Testis (tissue), 3 donors: ENCODE data around the gene ARMCX4. TPM values are rescaled to one million over a fixed set of nuclear protein-coding genes. Genes with fewer than 3 reads are reported as not detected.
A peak's percentile ranks its signal among the peaks of the same experiment; 100 is the strongest.

ENCODE experiments used
- DNase-seq: peaks from one replicate; pipeline ENCODE4 v3.0.0-alpha.2; 2019
- H3K27ac ChIP-seq, 2 donors: fragments of 200-600 bp; sonication (generic); one replicate each; pipeline ENCODE4 v1.5.1; 2019
- H3K27me3 ChIP-seq: fragments of 200-600 bp; sonication (generic); one replicate; pipeline ENCODE4 v1.5.1; 2019
- H3K36me3 ChIP-seq: fragments of 200-600 bp; sonication (generic); one replicate; pipeline ENCODE4 v1.5.1; 2017; ENCODE audit warnings: low read depth; ENCODE audit errors: missing control alignments
- H3K4me1 ChIP-seq: fragments of 200-600 bp; sonication (generic); one replicate; pipeline ENCODE4 v1.5.1; 2019
- H3K4me3 ChIP-seq, 2 donors: fragments of 200-600 bp; sonication (generic); one replicate each; pipeline ENCODE4 v1.5.1; 2017 to 2019
- H3K9me3 ChIP-seq: fragments of 200-600 bp; sonication (generic); one replicate; pipeline ENCODE4 v1.5.1; 2017
- CTCF ChIP-seq, 3 experiments: fragments of 450-650 bp in 2 of 3; fragments of 200-600 bp in 1 of 3; sonication (generic) in 1 of 3; IDR thresholded peaks; one replicate each; pipeline ENCODE4 v1.5.1; 2016 to 2019; ENCODE audit warnings: antibody characterized with exemption in 3 of 3, mild to moderate bottlenecking in 2 of 3, moderate library complexity in 1 of 3
- POLR2A ChIP-seq: fragments of 450-650 bp; IDR thresholded peaks from one replicate; pipeline ENCODE4 v1.6.1; 2017; ENCODE audit warnings: antibody characterized with exemption, mild to moderate bottlenecking, moderate library complexity
- WGBS, 2 donors: methylation state at CpG; one replicate each; pipeline ENCODE4 v1.1.5; 2018; 5-methylcytosine and 5-hydroxymethylcytosine counted together
- intact Hi-C: fragments of 100-400 bp; cut with DNase I; formaldehyde crosslinking; loops from one replicate; pipeline ENCODE4 v1.15.1; 2023; ENCODE audit warnings: low total_unique reads
- polyA plus RNA-seq: library from polyadenylated mRNA; stranded (reverse); fragments of 350-450 nt; fragmentation: Illumina TruSeq; extraction: RNeasy Lipid Tissue Mini Kit (QIAGEN cat#74804); gene quantifications from one replicate; pipeline ENCODE4 v1.2.3, GENCODE V29; 2014; ENCODE audit warnings: low read depth, low replicate concordance; ENCODE audit not compliant: insufficient read depth
- total RNA-seq, 2 donors: library from RNA; depleted of rRNA; stranded (reverse); fragments of >200 nt; gene quantifications; one replicate each; pipeline ENCODE4 v1.2.3, GENCODE V29; 2016

ARMCX4 gene
- total and polyA plus RNA-seq, 3 donors from 2014 or later: 4.5 to 13.3 (median 12.1) TPM

GRCh38 chrX:101450961-101451360 lies 34.3 kb upstream of the ARMCX4 start:
- H3K36me3 ChIP-seq: no peaks in the 10 kb centered on the region

GRCh38 chrX:101452056-101452455 lies 33.2 kb upstream of the ARMCX4 start:
- DNase-seq: no peak
- H3K4me1 ChIP-seq: no peaks in the 10 kb centered on the region
- H3K36me3 ChIP-seq: no peaks in the 10 kb centered on the region
- no peak overlapping the region for H3K27ac ChIP-seq
- intact Hi-C loops: no loop called here
- 88 to 97% methylated on average over 3 of the region's 3 CpGs for WGBS, 2 donors
- no peak overlapping the region for H3K4me3 ChIP-seq
- TF ChIP-seq CTCF (IDR thresholded peaks at IDR 0.05): no peak
- TF ChIP-seq POLR2A: no peak
- H3K9me3 ChIP-seq: no peaks in the 10 kb centered on the region
- no peaks in the 10 kb centered on the region for H3K27me3 ChIP-seq

More at GRCh38 chrX:101450961-101451360, 34.3 kb upstream of the ARMCX4 start:
- no peak overlapping the region for H3K27ac ChIP-seq
- intact Hi-C loops: no loop called here
- 83 to 100% methylated on average over 2 of the region's 2 CpGs for WGBS, 2 donors
- no peaks in the 10 kb centered on the region for H3K27me3 ChIP-seq
- TF ChIP-seq POLR2A: no peak
- TF ChIP-seq CTCF (IDR thresholded peaks at IDR 0.05): no peak
- H3K4me3 ChIP-seq: no peak overlapping the region
- DNase-seq: no peak
- H3K9me3 ChIP-seq: no peaks in the 10 kb centered on the region
- no peaks in the 10 kb centered on the region for H3K4me1 ChIP-seq

GRCh38 chrX:101460669-101461068 lies 24.6 kb upstream of the ARMCX4 start:
- Histone ChIP-seq H3K27ac (no peak overlapping the region), H3K4me1 (no peaks in the 10 kb centered on the region), H3K36me3 (no peaks in the 10 kb centered on the region), H3K27me3 (no peaks in the 10 kb centered on the region), H3K4me3 (no peak overlapping the region), H3K9me3 (no peaks in the 10 kb centered on the region)
- no peak for DNase-seq
- no peak for TF ChIP-seq POLR2A
- TF ChIP-seq CTCF (IDR thresholded peaks at IDR 0.05): no peak
- WGBS, 2 donors: 59 to 84% methylated on average over 1 of the region's 1 CpG
- intact Hi-C loops: no loop called here

DNA sequence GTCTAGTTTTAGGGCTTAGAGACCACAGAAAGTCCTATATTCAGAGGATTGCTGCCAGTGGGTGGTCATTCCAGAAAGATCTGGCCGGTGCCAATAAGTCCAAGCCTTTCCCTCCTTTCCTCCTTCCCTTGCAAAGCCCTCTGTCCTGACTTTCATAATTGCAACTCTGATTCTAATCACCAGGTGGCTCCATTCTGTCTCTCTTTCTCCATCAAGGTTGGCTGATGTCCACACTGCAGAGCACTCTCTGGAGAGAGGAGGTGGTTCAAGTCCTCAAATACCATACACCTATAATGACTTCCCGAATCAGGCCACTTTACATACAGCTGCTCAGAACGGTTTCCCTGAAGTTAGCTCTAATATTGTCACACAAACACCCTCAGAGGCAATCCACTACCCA lies 22.4 kb upstream of the ARMCX4 start:
- WGBS, 2 donors: 73 to 79% methylated on average over 3 of the region's 3 CpGs
- H3K27me3 ChIP-seq: no peaks in the 10 kb centered on the region

More for the DNA sequence above, 22.4 kb upstream of the ARMCX4 start:
- no peaks in the 10 kb centered on the region for H3K9me3 ChIP-seq
- no peaks in the 10 kb centered on the region for H3K36me3 ChIP-seq
- intact Hi-C loops: no loop called here
- no peak overlapping the region for H3K27ac ChIP-seq
- no peak for DNase-seq
- no peaks in the 10 kb centered on the region for H3K4me1 ChIP-seq
- TF ChIP-seq POLR2A (no peak), CTCF (IDR thresholded peaks at IDR 0.05) (peak in 1 of 3 experiments; percentile 6)
- H3K4me3 ChIP-seq: no peak overlapping the region
